CD4-positive, alpha-beta T cell treated with Interleukin-17A for 4 hours (primary cell): Measurements from ENCODE around the gene IQCN.
A peak's percentile ranks its signal among the peaks of the same experiment; 100 is the strongest.

Source experiments
- DNase-seq: peaks from one replicate; pipeline ENCODE4 v3.0.0-alpha.2; 2020; ENCODE audit warnings: mixed read lengths

Gene IQCN

GRCh38 chr19:18286973-18287635 lies 12.9 kb upstream of the IQCN start:
- no peak for DNase-seq

DNA sequence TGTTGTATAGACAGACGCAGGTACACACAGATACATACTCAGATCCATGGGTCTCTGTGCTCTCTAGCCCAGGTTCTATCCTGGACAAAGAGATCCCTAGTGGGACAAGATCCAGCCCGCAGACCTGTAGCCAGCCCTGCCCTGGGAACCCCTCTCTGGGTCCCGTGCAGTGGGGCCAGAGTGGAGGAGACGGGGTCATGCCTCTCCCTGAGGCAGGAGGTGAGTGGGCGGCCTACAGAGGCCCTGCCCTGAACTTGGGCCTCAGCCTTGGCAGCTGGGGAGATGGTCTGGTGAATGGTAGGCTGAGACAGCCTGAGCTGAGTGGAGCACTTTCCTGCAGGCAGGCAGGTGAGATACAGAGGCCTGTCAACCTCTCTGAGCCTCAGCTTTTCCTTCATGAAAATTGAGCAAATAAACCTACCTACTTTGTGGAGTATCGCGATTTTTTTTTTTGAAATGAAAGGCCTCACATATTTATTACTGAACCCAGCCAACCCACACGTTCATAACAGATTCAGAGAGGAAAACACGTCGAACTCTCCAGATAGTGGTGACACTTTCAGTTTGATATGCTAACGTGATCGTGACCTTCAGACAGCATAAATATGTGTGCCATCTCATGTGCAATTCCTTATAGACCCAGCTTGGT lies 10.6 kb upstream of the IQCN start:
- peak; percentile 46 for DNase-seq

- DNase-seq, result no peak
These were observed 9.1 kb upstream of the IQCN start for GRCh38 chr19:18283338-18283737.

DNA sequence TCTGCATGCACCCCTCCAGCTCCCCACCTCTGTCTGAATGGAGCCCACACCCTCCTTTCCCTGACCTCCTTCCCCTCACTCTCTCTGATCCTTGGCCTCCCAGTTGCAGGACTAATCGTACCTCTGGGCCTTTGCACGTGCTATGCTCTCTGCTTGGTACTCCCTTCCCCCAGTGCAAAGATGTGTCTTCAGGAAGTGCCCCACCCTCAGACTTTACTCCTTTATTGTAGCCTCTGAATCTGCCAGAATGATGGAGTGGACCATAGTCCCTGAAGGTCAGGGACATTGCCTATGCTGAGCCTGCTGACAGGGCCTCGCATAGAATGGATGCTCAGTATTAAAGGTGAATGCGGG lies 8.5 kb upstream of the IQCN start:
- DNase-seq, result peak; percentile 25

- no peak for DNase-seq
These were observed 8.0 kb upstream of the IQCN start for GRCh38 chr19:18282021-18282787.

DNA sequence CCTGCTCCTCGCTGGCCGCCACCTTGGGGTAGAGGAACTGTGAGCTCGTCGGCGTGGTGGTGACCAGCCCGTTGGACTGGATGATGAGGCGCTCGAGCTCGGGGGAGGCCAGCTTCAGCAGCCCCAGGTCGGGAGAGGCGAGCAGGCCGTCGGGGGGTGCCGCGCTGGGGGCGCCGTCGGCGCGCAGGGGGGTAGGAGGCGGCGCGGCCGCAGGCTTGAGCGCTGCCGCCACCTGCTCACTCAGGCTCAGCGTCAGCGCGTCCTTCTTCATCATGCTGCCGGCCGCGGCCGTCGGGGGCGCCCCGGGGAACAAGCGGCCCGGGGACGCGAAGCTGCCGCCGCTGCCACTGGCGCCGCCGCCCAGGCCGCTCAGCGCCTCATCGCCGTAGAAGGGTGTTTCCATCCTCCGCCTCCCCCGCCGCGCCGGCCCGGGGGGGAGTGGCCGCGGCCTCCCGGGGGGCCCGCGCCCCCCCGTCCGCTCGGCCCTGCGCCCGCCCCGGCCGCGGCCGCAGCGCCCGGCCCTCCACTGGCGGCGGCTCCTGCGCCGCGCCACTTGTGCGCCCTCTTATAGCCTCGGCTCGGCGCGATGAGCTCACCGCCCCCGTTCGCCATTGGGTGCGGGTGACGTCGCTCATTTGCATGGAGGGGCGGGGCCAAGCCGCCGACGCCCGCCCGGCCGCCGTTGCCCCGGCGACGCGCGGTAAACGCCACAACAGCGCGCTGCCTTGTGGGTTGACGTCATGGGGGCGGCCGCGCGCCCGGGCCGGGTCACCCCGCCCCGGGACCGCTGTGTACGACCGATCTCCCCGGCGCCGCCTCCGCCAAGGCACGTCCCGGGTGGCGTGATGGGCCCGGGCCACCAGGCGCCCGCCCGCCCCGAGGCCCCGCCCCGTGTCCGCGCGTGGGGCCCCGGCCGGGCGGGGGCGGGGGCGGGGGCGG lies 7.1 kb upstream of the IQCN start, which contains the start of gene JUND:
Gene JUND, minus strand, starts transcription at position 541 of the 939 bp plus-strand sequence. Its CDS starts 138 bp downstream, at position 403.
- peak; percentile 98 for DNase-seq

DNA sequence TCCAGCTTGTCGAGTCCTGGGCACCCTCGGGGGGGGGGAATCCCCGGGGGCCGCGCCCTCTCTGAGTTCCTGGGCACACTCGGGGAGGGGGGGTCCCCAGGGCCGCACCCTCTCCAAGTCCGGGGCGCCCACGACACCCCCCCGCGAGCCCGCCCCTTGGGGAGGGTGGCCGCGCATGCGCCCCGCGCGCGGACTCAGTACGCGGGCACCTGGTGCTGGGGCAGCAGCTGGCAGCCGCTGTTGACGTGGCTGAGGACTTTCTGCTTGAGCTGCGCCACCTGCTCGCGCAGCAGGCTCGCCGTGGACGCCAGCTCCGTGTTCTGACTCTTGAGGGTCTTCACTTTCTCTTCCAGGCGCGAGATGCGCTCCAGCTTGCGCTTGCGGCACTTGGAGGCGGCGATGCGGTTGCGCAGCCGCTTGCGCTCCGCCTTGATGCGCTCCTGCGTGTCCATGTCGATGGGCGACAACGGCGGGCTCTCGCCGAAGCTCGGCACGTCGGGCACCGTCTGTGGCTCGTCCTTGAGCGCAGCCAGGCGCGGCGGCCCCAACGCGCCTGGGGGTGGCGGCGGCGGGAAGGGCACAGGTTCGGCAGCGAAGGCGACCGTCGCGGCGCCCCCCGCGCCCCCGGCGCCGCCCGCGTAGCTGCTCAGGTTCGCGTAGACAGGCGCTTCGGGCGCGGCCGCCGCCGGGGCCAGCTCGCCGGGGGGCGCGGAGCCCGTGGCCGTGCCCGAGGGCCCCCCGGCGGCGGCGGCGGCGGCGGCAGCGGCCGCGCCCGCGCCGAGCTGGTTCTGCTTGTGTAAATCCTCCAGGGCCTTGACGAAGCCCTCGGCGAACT lies 6.2 kb upstream of the IQCN start:
- peak; percentile 88 for DNase-seq

GRCh38 chr19:18279516-18280246 lies 5.4 kb upstream of the IQCN start:
- DNase-seq, result peak; percentile 96

DNA sequence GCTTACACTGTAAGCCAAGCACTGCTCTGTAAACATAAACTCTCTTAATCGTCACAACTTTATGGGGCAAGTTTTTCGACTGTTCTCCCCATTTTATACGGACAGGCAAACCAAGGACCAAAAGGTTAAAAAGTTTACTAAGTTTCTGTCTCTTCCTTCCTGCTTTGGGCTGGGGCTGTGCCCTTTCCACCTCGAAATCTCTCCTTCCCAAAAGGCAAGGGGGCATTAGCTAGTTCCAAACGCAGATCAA lies 4.9 kb upstream of the IQCN start:
- no peak for DNase-seq

DNA sequence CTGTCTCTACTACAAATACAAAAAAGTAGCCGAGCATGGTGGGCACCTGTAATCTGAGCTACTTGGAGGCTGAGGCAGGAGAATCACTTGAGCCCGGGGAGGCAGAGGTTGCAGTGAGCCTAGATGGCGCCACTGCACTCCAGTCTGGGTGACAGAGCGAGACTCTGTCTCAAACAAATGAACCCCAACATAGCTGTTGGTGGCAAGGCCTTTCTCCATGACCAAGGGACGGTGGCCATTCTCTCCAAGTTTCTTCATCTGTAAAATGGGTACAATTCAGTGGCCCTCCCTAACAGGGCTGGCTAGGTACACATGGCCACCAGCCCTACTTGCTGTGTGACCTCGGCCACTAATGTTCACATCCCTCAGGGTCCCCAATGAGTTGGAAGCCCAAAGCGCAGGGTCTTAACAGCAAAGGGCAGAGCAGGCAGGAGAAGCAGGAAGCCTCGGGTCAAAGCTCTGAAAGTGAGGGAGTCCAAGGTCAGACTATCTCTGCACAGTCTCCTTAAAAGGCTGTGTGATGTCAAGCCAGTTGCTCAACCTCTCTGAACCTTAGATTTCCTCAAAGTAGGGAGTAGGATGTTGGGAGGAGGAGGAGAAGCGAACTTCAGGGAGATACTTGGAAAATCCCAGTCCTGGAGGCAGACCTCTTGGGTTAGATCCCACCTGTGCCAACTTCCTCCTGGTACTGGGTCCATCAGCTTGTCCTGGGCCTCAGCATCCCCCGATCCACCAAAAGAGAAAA lies 4.4 kb upstream of the IQCN start:
- peak; percentile 32 for DNase-seq

GRCh38 chr19:18274781-18275356 lies 617 bp upstream of the IQCN start:
- DNase-seq, result no peak

DNA sequence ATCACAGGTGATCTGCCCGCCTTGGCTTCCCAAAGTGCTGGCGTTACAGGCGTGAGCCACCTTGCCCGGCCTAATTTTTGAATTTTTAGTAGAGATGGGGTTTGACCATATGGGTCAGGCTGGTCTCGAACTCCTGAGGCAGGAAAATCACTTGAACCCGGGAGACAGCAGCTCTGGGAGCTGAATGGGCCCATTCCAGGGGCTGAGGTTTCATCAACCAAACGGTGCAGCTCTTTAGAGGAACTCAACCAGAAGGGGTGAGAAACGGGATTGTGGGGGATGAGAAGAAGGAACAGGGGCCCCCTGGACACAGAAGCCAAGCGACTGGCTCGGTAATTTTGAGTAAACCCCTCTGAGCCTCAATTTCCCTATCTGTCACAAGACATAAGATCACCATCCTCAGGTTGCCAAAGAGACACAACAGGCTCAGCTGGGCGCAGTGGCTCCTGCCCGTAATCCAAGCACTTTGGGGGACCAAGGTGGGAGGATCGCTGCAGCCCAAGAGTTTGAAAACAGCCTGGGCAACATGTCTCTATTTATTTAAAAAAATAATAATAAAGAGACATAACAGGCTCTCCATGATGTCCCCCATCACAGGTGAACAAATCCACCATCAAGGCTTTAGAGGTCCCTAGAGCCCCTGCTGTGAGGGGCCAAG lies 562 bp downstream of the IQCN start:
- DNase-seq, result no peak

DNA sequence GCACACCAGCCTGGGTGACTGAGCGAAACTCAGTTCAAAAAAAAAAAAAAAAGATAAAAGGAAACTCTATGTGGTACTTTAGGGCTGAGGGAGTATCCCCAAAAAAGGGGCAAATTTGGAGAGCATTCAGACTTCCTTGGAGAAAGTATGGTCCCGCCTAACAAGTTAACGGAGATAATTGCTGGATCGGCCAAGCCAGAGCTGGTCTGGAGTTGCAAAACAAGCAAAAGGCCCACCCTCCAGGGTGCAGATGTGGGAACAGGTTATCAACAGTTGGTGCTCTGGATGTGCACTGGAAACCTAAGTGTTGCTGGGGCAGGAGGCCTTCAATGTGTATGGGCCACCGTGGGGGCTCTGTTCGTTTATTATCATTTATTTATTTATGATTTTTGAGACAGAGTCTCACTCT lies 2.8 kb downstream of the IQCN start:
- DNase-seq, result no peak

GRCh38 chr19:18270326-18270725 lies 3.9 kb downstream of the IQCN start:
- DNase-seq, result no peak

DNA sequence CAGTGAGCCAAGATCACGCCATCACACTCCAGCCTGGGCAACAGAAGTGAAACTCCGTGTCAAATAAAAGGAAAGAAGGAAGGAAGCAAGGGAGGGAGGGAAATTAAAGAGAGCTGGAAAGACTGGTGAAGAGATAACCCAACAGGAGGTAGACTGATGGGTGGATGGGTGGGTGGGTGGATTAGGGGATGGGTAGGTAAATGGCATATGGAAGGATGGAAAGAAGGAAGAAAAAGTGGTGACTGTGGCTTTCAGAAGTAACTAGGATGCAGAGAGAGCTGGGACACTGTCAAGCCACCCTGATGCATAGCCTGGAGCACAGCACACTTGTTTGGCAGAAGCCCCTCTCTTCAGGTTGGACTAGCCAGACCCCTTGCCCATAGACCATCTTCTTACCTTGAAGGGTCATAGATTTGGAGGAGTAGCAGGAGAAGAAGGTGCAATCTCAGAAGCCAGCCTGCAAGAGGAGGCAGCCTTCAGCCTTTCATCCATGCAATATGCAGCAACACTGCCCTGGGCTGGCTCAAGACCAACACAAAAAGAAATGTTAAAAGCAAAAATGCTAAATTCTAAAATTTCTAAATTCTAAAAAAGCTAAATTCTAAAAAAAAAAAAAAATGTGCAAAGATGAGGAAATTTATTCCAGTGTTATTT lies 5.1 kb downstream of the IQCN start:
- DNase-seq, result no peak

- no peak for DNase-seq
These were observed 7.2 kb downstream of the IQCN start for GRCh38 chr19:18266771-18267686.

DNA sequence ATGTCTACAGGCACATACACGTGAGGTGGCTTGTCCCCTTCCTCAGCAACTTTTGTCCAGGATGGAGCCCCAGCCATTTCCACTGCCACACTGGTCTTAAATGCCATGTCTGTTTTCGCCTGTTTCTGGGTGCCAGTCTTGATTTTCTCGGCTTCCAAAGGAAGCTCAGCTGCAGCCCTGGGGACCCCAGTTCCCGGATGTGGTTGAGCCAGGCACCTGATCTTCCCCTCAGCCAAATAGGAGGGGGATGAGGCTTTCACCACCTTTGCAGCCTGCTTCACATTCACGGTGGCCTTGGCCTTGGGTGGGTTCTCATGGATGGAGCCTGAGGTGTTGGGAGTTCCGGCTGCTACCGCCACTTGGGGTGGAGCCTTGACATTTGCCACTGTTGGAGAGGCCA lies 8.7 kb downstream of the IQCN start:
- no peak for DNase-seq

DNA sequence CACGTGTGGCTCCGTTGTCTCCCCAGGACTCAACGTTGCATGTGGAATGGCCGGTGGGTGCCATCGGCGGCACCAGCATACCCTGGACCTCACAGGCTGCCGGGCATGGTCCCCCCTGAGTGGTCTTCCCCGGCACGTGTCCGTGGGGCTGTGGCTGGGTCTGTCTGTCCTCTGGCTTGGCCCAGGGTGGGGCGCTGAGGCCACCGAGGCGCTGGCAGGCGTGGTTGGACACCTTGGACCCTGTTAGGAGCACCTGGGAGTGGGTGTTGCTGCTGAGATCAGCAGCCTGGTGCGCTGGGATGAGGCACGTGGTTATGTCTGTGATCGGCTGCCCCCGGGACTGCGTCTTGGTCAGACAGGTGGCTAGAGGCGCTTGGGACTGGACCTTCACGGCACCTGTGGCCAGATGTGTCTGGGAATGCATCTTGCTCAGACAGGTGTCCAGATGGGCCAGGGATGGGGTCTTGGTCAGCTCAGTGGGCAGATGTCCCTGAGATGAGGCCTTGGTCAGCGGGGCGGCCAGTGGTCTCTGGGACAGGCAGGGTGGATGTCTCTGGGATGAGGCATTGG lies 9.2 kb downstream of the IQCN start:
- no peak for DNase-seq
